GM12878 (cell line): ENCODE data around the gene CHN1. TPM values are rescaled to one million over a fixed set of nuclear protein-coding genes. Genes with fewer than 3 reads are reported as not detected.

Source experiments
- BCL3 ChIP-seq: IDR thresholded peaks from 2 replicates; pipeline ENCODE4 v1.6.1; 2011; ENCODE audit warnings: borderline replicate concordance, low read depth, mild to moderate bottlenecking, moderate library complexity, low read length; ENCODE audit not compliant: insufficient read depth, poor library complexity, severe bottlenecking
- CREB1 ChIP-seq: IDR thresholded peaks from 2 replicates; pipeline ENCODE4 v1.6.1; 2012; ENCODE audit warnings: low read depth, mild to moderate bottlenecking, inconsistent platforms
- MEF2A ChIP-seq: IDR thresholded peaks from 2 replicates; pipeline ENCODE4 v1.6.1; 2011; ENCODE audit warnings: low read depth, mild to moderate bottlenecking, low read length, moderate library complexity; ENCODE audit not compliant: insufficient read depth
- MYB ChIP-seq: fragments of 150-350 bp; IDR thresholded peaks from 2 replicates; pipeline ENCODE4 v1.6.1; 2014; ENCODE audit warnings: mild to moderate bottlenecking, low read depth, low read length, borderline replicate concordance
- RCOR1 ChIP-seq: conservative IDR thresholded peaks from 2 replicates; pipeline ENCODE4 v1.6.1; 2012; ENCODE audit warnings: low read depth, low read length, improper control_type of control experiment
- ZNF207 ChIP-seq: fragments of 450-650 bp; IDR thresholded peaks from 2 replicates; pipeline ENCODE4 v1.6.1; 2014; ENCODE audit warnings: antibody characterized with exemption, mild to moderate bottlenecking, borderline replicate concordance
- ZNF274 ChIP-seq: IDR thresholded peaks from one replicate; pipeline ENCODE4 v1.8.0; 2011; ENCODE audit not compliant: insufficient read length, insufficient read depth
- ZNF592 ChIP-seq: fragments of 450-650 bp; IDR thresholded peaks from 2 replicates; pipeline ENCODE4 v1.6.1; 2017; ENCODE audit warnings: mild to moderate bottlenecking, moderate library complexity
- polyA plus RNA-seq, 11 experiments: library from polyadenylated mRNA; depleted of rRNA in 4 of 11; unstranded in 6 of 11; stranded (reverse) in 5 of 11; fragments of >200 nt; fragmentation: Nextera tagmentation in 4 of 11; fragmentation: Illumina TruSeq in 1 of 11; extraction: Ambion mirVana in 4 of 11; extraction: Trizol in 1 of 11; gene quantifications; 1 replicate in 1 of 11; 2 replicates in 10 of 11; pipeline versions ENCODE4 v1.2.1 to v1.2.3, GENCODE V29; 2011 to 2016; ENCODE audit warnings: inconsistent platforms in 2 of 11, missing spikeins in 2 of 11, low read depth in 1 of 11
- total RNA-seq, 4 experiments: library from RNA; depleted of rRNA in 3 of 4; stranded (reverse); fragments of >200 nt in 3 of 4; fragmentation: Illumina TruSeq in 1 of 4; extraction: Trizol in 1 of 4; gene quantifications; 2 replicates each; pipeline versions ENCODE4 v1.2.1 to v1.2.3, GENCODE V29; 2013 to 2021
- TF ChIP-seq, protein P1 (sequence below): IDR thresholded peaks from 2 replicates; pipeline ENCODE4 v1.6.1; 2011; ENCODE audit warnings: low read depth, mild to moderate bottlenecking, low read length, moderate library complexity, borderline replicate concordance; ENCODE audit errors: extremely low read depth

Gene CHN1
- total and polyA plus RNA-seq, 10 of the 15 experiments (the other 5 are each of a cell fraction or from before 2014, with no cell fraction given) = 0.18 to 0.92 (median 0.53) TPM; not detected in 1

DNA sequence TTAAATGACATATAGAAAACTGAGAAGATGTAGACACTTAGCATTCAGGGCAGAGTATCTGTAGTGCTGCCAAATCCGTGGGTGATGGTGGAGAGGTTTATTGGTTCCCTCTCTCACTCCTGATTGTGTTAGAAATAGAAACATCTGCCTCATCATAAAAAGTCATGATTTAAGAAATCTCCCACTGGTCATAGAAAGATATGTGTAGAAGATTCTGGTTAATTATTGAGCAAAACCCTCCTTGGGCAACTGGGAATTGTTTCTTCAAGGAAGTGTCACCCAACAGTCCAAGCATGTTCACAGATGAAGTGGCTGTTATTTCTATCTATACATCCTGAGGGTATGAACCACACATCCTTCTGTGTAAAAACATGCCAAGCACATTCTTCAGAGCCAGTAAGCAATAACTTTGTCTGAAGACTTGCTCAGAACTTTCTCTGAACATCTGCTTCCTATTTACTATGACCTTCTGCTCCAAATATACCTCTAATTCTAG, 207.4 kb downstream of the CHN1 start (continued):
- TF ChIP-seq BCL3 (no peak), CREB1 (no peak), MEF2A (no peak), ZNF207 (no peak), ZNF274 (no peak), MYB (no peak), ZNF592 (no peak), RCOR1 (no peak)
- TF ChIP-seq, protein P1, sequence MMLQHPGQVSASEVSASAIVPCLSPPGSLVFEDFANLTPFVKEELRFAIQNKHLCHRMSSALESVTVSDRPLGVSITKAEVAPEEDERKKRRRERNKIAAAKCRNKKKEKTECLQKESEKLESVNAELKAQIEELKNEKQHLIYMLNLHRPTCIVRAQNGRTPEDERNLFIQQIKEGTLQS = no peak
